ENCODE data around the gene ATP10D. TPM values are rescaled to one million over a fixed set of nuclear protein-coding genes. Genes with fewer than 3 reads are reported as not detected.

ATP10D gene
- total RNA-seq, 1 experiment from 2014 or later, result 5.1 TPM

DNA sequence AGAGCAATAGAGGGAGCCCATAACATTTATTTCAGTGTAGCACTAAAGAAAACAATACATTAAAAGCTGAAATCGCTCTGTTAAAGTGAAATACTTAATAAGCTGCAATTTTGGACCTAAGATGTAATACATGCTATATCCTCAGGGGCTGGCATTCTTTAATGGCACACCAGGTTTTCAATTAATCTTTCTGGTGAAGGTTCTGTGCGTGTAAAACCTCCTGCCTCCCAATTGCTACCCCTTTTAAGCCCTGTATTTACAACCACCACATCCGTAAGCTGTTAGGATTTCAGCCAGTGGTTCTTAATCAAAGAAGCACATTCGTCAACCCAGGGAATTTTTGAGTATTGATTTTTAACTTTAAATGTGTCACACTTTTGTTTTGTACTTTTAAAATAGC, 14.0 kb upstream of the ATP10D start:
- POLR2A ChIA-PET, result interaction anchor here (1.2 kb wide), 1 partner anchor 14 kb away, joined by 5 read pairs; the partner anchor contains the start of gene ATP10D

More for the DNA sequence above, 14.0 kb upstream of the ATP10D start:
- no peak overlapping the region for H3K27ac ChIP-seq (ENCODE audit: low read depth, low read length)
- H3K9me3 ChIP-seq (ENCODE audit: control insufficient read depth in 1 of 2, insufficient read depth in 1 of 2, low read depth in 1 of 2, low read length in 2 of 2), result no peaks in the 10 kb centered on the region
- peaks cover 6 to 38% of the 10 kb centered on the region in 2 experiments; a peak in 3 of 4 replicates for H3K4me1 ChIP-seq (ENCODE audit: control insufficient read depth in 1 of 2, insufficient read depth in 2 of 2, low read length in 2 of 2)
- RAD21 ChIA-PET (ENCODE audit: low non-redundant PET in 1 of 2, low total read pairs in 2 of 2, uncharacterized antibody in 2 of 2, unreplicated experiment in 2 of 2), result no interaction called here
- no peak; the same call in 1 of the 2 replicates for ATAC-seq
- H3K4me2 ChIP-seq (ENCODE audit: low read length), result 0 out of 2 replicates have a peak overlapping the region, but pooled peaks have one; percentile 10
- no peak overlapping the region for H3K4me3 ChIP-seq (replicated peaks in 1 of 2; ENCODE audit: low read depth in 1 of 2, low read length in 2 of 2)
- BruUV-seq (replicated peaks), result no TSS peak
- no peaks in the 10 kb centered on the region for H3K36me3 ChIP-seq (ENCODE audit: control insufficient read depth in 1 of 2, insufficient read depth in 2 of 2, low read length in 2 of 2)
- H3K9me2 ChIP-seq (ENCODE audit: insufficient read depth), result no peaks in the 10 kb centered on the region
- H3K79me2 ChIP-seq (ENCODE audit: insufficient read depth, low read length), result no peaks in the 10 kb centered on the region
- no peaks in the 10 kb centered on the region for H3K27me3 ChIP-seq (ENCODE audit: insufficient read depth, low read length)
- CTCF ChIA-PET, result interaction anchor here (1.2 to 1.6 kb wide), 2 partner anchors 10 to 14 kb away, joined by 3 to 5 read pairs; partner anchors contain the start of gene ATP10D
- TF ChIP-seq ZNF274 (IDR thresholded peaks at IDR 0.05; ENCODE audit: low read depth, low read length), result no peak
- no peak for TF ChIP-seq CEBPB (IDR thresholded peaks at IDR 0.05; ENCODE audit: low read depth)
- no peak for TF ChIP-seq JUND (IDR thresholded peaks at IDR 0.05)
- no peak for TF ChIP-seq YY1 (IDR thresholded peaks at IDR 0.05; ENCODE audit: extremely low read depth, insufficient replicate concordance, low read depth, low read length)
- TF ChIP-seq, protein P1, sequence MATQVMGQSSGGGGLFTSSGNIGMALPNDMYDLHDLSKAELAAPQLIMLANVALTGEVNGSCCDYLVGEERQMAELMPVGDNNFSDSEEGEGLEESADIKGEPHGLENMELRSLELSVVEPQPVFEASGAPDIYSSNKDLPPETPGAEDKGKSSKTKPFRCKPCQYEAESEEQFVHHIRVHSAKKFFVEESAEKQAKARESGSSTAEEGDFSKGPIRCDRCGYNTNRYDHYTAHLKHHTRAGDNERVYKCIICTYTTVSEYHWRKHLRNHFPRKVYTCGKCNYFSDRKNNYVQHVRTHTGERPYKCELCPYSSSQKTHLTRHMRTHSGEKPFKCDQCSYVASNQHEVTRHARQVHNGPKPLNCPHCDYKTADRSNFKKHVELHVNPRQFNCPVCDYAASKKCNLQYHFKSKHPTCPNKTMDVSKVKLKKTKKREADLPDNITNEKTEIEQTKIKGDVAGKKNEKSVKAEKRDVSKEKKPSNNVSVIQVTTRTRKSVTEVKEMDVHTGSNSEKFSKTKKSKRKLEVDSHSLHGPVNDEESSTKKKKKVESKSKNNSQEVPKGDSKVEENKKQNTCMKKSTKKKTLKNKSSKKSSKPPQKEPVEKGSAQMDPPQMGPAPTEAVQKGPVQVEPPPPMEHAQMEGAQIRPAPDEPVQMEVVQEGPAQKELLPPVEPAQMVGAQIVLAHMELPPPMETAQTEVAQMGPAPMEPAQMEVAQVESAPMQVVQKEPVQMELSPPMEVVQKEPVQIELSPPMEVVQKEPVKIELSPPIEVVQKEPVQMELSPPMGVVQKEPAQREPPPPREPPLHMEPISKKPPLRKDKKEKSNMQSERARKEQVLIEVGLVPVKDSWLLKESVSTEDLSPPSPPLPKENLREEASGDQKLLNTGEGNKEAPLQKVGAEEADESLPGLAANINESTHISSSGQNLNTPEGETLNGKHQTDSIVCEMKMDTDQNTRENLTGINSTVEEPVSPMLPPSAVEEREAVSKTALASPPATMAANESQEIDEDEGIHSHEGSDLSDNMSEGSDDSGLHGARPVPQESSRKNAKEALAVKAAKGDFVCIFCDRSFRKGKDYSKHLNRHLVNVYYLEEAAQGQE (IDR thresholded peaks at IDR 0.05; ENCODE audit: low read depth), result no peak
- no peak for TF ChIP-seq RAD21 (IDR thresholded peaks at IDR 0.05; ENCODE audit: low read depth)
- TF ChIP-seq ATF3 (IDR thresholded peaks at IDR 0.05), result no peak
- TF ChIP-seq EZH2 (IDR thresholded peaks at IDR 0.05), result no peak
- TF ChIP-seq ZBTB33 (IDR thresholded peaks at IDR 0.05; ENCODE audit: extremely low read depth, insufficient replicate concordance, low read length), result no peak
- TF ChIP-seq POLR2A (IDR thresholded peaks at IDR 0.05; ENCODE audit: borderline replicate concordance, extremely low read depth, insufficient read depth, insufficient read length), result no peak
- no peak for TF ChIP-seq TCF7L2 (IDR thresholded peaks at IDR 0.05; ENCODE audit: borderline replicate concordance, extremely low read depth, insufficient read depth, insufficient read length)
- TF ChIP-seq ZFX (IDR thresholded peaks at IDR 0.05), result no peak
- TF ChIP-seq SIN3A (IDR thresholded peaks at IDR 0.05; ENCODE audit: low read depth), result no peak
- no peak for TF ChIP-seq ELF1 (IDR thresholded peaks at IDR 0.05; ENCODE audit: borderline replicate concordance, low read depth)
- TF ChIP-seq POLR2AphosphoS5 (IDR thresholded peaks at IDR 0.05; ENCODE audit: low read depth, low read length), result no peak
- TF ChIP-seq EZH2phosphoT487 (IDR thresholded peaks at IDR 0.05; ENCODE audit: borderline replicate concordance), result no peak
- no peak for TF ChIP-seq EGR1 (IDR thresholded peaks at IDR 0.05; ENCODE audit: low read depth)
- DNase-seq (ENCODE audit: low read depth, low spot score), result no peak
- peak overlapping the region; percentile 66 for H2AFZ ChIP-seq (ENCODE audit: low read depth, low read length, poor library complexity, severe bottlenecking)
- intact Hi-C loops (cut with micrococcal nuclease), result no loop called here
- H4K20me1 ChIP-seq (ENCODE audit: insufficient read depth), result no peaks in the 10 kb centered on the region
- H3K9ac ChIP-seq (ENCODE audit: low read length), result no peak overlapping the region

Measured in HCT116 (cell line).